Measurements from ENCODE around the gene STX8.

STX8 gene

GRCh38 chr17:9468937-9469336, 106.7 kb downstream of the STX8 start:
- no peak for TF ChIP-seq CTCF (IDR thresholded peaks at IDR 0.05)

- no peak for TF ChIP-seq CTCF (IDR thresholded peaks at IDR 0.05)
Measured at GRCh38 chr17:9468532-9468931, 107.1 kb downstream of the STX8 start.

GRCh38 chr17:9467518-9467917, 108.1 kb downstream of the STX8 start:
- no peak for TF ChIP-seq CTCF (IDR thresholded peaks at IDR 0.05)

GRCh38 chr17:9465210-9465921, 110.3 kb downstream of the STX8 start:
- no peak for TF ChIP-seq CTCF (IDR thresholded peaks at IDR 0.05)

- no peak for TF ChIP-seq CTCF (IDR thresholded peaks at IDR 0.05)
Measured at GRCh38 chr17:9457005-9457404, 118.6 kb downstream of the STX8 start.

GRCh38 chr17:9456330-9456729, 119.3 kb downstream of the STX8 start:
- TF ChIP-seq CTCF (IDR thresholded peaks at IDR 0.05) = no peak

GRCh38 chr17:9451934-9452333, 123.7 kb downstream of the STX8 start:
- TF ChIP-seq CTCF (IDR thresholded peaks at IDR 0.05) = no peak

GRCh38 chr17:9446528-9446927, 129.1 kb downstream of the STX8 start:
- no peak for TF ChIP-seq CTCF (IDR thresholded peaks at IDR 0.05)
